Measurements from ENCODE around the gene SMTNL2.
A peak's percentile ranks its signal among the peaks of the same experiment; 100 is the strongest.
"Not testable (repeated sequence)": the region's sequence is repeated elsewhere in the genome, so short reads cannot be mapped to it uniquely, and the experiment has no call there.

The SMTNL2 gene

DNA sequence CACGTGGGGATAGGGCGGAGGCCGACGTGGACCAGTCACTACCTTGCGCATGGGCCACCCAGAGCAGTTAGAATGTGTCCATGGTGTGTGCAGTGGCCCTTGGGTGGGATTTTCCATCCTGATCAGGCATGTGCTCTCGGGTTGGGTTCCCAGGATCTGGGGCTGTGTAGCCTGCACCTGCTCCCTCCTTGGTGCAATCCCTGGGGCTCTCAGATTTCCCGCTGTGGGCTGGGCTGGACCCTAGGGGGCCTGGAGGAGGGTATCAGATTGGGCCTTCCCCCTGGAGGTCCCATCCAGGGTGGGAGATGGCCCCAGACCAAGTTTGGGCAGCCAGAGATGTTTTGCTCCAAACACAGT is 1.3 kb downstream of the SMTNL2 start:
- DNase-seq (ENCODE audit: low spot score): no peak

DNA sequence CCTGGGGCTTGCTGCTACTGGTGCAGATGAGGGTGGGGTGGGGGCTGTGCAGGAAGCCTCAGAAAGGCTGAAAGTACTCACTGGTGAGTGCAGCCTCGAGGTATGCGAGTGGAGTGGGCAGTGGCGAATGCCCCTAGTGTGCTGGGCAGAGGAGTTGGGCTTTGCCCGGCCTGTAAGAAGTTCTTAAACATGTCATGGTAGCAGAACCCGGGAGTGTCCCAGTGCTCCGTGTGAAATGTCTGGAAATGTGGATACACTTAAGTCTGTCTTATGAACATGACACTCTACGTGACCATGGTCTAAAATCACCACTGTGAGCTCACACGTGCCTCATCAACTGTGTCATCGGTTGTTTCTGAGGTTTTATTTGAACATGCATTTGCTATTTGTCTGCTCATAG is 1.7 kb downstream of the SMTNL2 start:
- DNase-seq (ENCODE audit: low spot score): no peak

DNA sequence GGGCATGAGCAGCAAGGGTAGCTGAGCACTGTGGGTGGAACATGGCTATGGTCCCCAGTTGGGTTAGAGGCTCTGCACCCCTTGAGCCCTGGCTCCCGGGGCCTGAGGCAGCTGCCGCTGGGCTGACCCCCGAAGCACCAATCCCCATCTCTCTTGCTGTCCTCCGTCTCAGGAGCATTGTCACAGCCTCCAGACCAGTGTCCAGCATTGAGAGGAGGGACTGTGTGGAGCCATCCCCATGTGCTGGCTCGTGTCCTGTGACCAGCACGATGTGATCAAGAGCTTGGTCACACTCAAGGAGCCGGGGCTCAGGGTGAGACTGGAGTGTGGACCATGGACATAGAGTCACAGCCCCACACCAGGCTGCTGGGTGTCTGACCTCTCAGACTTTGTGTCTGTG is 2.9 kb downstream of the SMTNL2 start:
- no peak for DNase-seq (ENCODE audit: low spot score)

DNA sequence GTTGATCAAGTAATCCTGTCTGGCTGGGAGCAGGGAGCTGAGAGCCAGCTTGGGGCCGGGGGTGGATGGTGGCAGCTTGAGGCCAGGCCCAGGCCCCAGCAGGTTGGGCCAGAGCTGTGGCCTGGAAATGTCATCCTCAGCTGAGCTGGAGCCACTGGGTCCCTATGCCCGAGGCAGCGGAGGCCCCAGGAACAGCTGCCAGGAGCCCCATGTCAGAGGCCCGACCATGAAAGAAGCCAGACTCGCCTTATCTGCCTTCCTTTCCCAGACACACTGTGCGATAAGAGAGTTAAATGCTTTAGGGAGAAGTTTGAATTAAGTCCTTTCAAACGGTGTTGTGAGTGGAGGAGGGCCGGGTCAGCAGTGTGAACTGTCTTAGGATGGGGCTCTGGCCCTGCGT is 3.5 kb downstream of the SMTNL2 start:
- DNase-seq (ENCODE audit: low spot score): no peak

DNA sequence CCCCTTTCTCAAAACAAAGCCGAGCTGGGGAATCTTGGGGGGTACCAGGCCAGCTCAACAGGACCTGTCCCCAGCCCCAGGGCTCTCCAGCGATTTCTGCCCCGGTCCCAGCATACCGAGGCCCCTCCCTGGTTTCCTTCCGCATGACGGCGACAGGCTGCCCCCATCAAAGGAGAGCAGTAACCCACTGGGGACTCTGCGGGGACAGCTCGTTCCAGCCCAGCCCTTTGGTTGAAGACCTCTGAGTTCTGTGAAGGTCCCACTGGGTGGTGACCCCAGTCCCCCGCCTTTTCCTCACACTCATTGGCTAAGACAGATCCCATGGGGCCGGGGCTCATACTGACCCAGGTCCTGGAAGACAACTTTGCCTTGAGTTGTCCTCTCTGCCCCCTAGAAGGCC is 4.1 kb downstream of the SMTNL2 start:
- DNase-seq (ENCODE audit: low spot score): no peak

DNA sequence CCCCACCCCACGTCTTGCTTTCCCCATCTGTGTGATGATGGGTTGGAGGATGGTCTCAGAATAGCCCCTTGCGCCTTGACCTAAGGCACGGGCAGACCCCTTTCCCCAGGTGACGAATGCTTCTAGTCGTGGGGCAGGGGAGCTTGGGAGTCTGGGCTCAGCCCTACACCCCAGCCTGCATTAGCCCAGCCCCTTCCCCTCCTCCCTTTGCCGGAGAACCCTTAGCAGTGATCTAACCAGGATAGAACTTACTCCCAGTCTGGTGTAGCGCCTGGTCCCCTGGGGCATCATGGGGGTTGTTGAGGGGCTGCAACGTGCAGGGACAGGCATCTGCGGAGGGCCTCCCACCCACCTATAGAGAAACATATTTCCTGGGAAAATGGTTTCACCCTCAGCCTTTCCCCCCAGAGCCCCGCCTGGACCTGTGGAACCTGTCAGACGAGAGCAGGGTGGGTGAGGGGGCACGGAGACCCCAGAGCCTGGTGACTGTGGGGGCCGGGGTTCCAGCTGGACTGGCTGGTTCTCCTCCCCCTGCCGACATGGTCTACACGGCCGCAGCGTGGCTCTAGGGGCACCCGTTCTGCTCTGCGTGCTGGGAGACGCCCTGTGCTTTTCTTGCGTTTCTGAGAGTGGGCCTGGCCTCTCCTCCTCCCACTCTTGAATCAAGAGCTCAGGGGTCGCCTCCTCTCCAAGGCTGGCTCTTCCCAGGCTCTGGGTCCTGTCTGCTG is 4.7 kb downstream of the SMTNL2 start:
- no peak for DNase-seq (ENCODE audit: low spot score)

DNA sequence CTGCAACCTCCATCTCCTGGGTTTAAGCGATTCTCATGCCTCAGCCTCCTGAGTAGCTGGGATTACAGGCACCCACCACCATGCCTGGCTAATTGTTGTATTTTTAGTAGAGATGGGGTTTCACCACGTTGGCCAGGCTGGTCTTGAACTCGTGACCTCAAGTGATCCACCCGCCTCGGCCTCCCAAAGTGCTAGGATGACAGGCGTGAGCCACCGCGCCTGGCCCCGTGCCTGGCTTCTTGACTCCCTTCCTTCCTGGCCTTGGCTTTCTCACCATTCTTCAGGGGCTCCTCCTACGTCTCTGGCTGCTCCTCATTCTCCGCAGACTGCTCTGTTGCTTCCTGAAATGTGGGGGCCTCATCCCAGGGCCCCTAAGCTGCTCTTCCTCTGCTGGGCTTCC is 5.7 kb downstream of the SMTNL2 start:
- not testable (repeated sequence) for DNase-seq (ENCODE audit: low spot score)

DNA sequence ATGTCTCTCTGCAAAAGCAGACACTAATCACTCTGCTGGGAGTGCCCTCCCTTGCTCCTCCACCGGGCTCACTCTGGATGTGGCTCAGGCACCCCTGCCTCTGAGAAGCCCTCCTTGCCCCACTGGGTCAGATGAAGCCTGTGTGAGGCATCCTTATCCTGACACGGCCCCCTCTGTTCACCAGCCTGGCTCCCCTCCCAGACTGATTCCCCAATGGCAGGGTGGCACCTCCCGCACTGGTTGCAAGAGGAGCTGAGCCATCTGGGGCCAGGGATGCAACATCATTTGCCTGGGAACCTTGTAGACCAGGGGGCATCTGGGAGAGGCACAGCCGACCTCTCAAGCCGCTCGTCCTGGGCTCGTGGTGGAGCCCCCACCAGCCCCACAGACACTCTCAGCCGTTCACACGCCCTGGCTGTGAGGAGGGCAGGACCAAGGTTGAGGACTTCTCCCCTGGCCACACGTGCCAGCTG is 6.7 kb downstream of the SMTNL2 start:
- DNase-seq (ENCODE audit: low spot score): no peak

DNA sequence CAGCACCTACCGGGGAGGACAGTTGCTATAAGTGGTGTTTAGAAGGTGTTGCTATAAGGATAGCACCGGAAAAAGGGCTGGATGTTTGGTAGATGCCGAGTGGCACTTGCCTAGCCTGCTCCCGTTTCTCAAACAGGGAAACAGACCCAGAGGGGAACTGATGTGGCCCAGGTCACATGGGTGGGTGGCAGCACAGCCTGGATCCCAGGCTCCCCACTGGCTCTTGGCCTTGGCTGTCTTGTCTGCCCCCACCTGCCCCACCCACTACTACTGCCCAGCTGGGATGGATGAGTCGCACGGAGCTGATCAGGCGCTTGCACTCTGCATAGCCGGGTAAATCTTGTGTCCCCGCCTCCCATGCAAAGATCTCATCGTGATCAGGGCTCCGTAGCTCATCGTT is 7.2 kb downstream of the SMTNL2 start:
- DNase-seq (ENCODE audit: low spot score): peak; percentile 40

DNA sequence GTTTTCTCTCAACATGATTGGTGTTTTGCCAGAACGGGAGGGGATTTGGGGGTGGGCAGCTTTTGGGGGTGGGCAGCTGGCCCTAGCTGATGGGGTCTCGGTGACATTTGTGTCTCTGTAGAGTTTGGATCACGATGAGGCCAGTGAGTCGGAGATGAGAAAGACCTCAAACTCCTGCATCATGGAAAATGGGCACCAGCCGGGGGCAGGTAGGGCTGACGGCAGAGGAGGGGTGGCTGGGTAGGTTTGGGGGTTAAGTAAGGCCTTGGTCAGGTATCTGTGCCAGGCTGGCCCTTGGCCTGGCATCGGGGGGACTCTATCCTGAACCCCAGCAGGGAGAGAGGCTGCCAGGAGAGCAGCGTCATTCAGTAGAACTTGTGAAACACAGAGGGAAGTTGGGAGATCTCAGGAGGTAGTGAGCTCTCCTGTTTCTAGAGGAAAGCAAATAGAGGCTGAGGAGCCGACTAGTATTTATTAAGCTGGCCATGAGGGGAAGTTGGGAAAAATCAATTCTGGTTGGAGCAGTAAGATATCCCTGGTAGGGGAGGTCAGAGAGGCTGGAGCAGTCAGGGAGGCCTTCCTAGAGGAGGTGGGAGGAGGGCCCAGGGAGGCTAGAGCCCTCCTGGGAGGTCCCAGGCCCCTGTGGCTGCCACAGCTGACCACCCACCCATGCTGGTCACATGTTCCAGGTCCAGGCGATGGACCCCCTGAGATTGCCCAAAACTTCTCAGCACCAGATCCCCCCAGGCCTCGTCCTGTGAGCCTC is 8.1 kb downstream of the SMTNL2 start:
- no peak for DNase-seq (ENCODE audit: low spot score)

DNA sequence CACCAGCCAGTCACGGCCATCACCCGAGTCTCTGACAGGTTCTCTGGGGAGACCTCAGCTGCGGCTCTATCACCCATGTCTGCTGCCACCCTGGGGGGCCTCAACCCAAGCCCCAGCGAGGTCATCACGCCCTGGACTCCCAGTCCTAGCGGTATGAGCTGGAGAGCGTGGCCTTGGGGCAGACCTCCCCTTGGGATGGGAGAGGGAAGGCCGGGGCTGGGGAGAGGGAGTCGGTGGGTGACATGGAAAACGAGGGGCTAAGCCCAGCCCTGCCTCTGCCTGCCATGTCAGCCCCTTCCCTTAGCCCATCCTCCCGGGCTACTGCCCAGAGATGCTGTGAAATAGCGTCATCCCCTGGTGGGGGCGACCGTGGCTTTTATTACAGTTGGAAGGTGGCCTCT is 8.7 kb downstream of the SMTNL2 start:
- no peak for DNase-seq (ENCODE audit: low spot score)

DNA sequence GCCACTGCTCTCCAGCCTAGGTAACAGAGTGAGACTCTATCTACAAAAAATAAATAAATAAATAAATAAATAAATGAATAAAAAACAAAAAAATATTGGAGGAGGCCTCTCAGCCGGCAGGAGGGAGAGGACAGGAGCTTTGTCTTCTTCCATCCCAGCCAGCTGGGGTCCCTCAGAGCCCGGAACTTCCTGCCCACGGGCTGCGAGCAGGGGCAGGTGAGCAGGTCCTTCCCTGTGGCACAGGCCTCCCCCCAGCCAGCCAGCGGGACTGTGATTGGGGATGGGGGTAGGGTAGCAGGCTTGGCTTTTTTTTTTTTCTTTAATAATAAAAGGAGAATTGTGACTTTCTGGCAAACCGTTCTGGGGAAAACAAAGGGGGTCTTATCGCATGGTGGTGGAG is 10.1 kb downstream of the SMTNL2 start:
- DNase-seq (ENCODE audit: low spot score): no peak

DNA sequence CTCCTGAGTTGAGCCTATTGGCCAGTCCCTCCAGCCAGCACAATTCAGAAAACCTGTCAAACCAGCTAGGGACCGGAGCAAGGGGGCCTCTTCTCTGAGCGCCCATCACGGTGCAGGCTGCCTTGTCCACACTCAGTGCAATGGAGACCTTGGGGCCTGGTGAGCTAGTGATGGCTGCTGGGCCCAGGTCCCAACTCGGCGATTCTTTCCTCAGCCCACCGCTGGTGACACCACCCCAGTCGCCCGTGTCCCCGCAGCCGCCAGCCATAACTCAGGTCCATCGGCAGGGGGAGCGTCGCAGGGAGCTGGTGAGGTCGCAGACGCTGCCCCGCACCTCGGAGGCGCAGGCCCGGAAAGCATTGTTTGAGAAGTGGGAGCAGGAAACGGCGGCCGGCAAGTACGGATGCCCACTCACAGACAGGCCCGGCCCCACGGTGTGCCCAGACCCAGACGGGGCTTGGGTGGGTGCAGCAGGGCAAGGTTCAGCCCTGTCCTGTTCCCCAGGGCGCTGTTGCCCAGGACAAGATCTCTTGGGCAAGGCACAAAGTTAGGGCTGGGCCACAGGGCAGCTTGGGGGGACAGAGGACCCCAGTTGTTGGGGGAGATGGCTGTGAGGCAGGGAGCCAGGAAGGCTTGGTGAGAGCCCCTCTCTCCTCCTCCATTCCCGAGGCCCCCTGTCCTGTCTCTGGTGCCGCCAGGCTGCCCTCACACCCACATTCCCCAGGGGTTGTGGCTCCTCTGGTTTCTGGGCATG is 10.8 kb downstream of the SMTNL2 start:
- no peak for DNase-seq (ENCODE audit: low spot score)

DNA sequence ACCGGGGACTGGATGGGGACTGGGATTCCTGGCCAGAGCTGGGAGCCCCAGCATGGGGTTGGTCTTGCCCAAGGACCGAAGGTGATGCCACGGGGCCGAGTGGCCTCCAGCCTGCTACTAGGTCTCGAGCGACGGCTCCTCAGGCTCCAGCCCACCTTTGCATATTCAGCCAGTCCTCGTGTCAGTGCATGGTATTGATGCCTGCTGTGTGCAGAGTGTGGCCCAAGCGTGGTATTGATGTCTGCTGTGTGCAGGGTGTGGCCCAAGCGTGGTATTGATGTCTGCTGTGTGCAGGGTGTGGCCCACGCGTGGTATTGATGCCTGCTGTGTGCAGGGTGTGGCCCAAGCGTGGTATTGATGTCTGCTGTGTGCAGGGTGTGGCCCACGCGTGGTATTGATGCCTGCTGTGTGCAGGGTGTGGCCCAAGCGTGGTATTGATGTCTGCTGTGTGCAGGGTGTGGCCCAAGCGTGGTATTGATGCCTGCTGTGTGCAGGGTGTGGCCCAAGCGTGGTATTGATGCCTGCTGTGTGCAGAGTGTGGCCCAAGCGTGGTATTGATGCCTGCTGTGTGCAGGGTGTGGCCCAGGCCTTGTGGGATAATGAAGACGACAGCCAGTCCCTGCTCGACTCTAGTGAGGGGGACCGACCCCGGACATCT is 11.5 kb downstream of the SMTNL2 start:
- not testable (repeated sequence) for DNase-seq (ENCODE audit: low spot score)

DNA sequence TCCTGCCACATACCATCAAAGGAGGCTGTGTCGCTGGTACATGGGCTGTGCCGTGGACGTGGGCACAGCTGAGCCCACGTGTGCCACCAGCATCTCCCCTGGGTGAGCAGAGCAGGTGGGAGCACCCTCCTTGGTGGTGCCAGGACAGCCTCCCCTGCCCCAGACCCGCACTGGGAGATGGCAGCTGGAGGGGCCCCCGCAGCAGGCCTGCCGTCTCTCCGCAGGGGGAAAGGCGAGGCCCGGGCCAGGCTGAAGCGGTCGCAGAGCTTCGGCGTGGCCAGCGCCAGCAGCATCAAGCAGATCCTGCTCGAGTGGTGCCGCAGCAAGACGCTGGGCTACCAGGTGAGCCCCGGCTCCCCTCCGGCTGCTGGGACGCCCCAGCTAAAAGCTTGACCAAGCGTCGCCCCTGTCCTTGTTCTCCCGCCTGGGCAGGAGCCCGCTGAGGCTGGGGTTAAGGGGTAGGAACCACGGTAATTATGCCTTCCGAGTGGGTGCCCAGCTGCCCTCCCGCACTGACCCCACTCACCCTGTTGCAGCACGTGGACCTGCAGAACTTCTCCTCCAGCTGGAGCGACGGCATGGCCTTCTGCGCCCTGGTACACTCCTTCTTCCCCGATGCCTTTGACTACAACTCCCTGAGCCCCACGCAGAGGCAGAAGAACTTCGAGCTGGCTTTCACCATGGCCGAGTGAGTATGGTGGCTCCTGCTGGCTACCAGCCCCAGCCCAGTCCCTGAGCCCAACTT is 12.5 kb downstream of the SMTNL2 start:
- DNase-seq (ENCODE audit: low spot score): no peak

DNA sequence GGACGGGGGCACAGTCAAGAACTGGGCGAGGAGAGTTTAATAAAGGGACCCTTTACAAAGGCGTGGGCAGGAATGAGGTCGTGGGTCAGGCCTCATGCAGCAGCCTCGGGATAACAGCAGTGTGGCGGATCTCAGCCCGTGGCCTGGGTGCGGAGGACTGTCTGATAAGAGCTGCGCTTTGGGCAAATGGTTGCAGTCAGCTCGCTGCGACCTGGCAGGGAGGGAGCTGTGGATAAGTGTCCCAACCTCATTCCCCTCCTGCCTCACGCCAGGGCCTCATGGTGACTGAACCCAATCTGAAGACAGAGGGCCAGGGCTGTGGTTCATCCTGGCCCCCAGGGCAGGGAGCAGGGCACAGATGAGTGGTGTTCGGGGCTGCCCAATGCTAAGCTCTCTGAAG is 13.6 kb downstream of the SMTNL2 start:
- no peak for DNase-seq (ENCODE audit: low spot score)

DNA sequence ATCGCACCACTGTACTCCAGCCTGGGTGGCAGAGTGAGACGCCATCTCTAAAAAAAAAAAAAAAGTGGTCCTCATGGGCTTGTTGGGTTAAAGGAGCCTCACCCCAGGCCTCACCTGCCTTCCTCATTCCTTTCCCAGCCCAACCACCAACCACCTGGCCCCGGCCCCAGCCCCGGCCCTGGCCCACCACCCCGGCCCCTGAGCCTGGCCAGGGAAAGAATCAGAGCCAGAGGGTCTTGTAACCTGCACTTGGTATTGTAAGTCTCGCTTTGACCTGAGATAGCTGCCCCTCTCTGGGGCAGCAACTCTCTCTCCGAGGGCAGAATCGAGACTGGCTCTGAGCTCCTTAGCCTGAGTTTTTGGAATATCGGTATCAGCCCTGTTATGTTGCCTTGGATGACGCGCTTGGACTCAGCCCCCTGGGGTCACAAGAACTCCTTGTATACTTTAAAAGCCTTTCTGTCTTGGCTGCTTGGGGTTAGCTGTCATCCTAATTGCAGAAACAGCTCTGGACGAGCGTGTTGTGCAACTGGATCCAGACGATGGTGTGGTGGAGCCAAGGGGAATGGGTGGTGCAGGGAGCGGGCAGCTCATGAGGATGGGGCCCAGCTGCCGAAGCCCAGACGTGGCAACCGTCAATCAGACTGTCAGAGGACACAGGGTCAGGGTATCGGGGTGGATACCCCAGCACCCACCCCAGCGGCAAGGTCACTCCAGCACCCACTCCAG is 14.6 kb downstream of the SMTNL2 start:
- no peak for DNase-seq (ENCODE audit: low spot score)

DNA sequence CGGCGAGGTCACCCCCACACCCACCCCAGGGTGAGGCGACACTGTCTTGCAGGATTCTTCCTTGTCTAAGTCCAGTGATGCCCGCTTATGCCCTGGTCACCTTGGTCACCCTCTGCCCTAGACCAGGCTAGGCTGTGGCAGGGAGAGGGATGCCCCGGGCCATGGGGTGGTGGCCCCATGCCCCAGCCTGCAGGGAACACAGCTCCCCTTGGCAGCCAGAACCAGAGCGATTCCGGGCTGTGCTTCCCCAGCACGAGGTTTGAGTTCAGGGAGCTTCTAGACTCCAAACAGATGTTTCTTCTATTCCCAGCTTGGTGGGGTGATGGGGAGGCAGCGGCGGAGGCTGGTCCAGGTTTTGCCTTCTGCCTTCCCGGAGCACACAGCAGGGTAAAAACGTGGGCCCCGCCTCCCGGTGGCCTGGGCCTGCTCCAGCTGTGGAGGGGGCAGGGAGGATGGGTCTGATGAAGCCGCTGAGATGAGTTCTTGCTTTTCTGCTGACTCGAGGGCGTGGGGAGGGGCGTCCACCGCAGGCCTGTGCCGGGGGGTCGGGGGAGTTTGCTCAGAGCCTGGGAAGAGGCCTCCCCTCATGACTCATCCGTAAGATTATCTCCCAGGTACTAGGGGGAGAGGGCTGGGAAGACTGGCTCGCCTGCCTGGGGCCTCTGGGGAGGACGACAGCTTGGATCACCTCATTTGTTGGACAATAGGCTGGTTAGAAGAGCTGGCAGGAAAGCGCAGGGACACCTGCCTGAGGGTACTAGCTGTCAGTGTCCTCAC is 15.4 kb downstream of the SMTNL2 start:
- DNase-seq (ENCODE audit: low spot score): no peak

DNA sequence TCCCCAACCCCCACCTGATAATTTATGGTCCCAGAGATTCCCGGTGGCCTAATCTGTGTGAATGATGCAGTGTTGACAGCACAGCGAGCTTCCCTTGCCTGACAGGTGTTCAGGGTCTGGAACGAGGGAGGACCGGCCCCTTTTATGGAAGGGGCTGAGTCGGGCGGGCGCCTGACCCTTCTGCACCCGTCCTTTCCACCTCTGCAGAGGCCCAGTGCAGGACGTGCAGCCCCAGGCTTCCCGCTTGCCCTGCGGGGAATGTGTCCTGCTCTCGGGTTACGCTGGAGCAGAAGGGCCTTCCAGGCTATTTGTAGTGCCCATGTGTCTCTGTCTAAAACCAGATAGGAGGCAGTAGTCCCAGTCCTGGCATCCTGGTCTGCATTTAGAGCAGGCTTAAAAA is 16.2 kb downstream of the SMTNL2 start:
- DNase-seq (ENCODE audit: low spot score): no peak

DNA sequence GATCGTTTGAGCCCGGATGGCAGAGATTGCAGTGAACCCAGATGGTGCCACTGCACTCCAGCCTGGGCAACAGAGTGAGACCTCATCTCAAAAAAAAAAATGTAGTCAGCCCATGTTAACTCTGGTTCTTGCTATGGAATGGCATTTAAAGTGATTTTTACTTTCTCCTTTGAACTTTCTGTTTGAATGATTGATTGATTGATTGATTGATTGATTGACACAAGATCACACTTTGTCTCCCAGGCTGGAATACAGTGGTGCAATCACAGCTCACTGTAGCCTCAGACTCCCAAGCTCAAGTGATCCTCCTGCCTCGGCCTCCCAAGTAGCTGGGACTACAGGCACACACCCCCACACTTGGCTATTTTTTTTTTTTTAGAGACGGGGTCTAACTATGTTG is 17.0 kb downstream of the SMTNL2 start:
- DNase-seq (ENCODE audit: low spot score): no peak
